H9 (cell line): Measurements from ENCODE around the gene SLC13A4. TPM values are rescaled to one million over a fixed set of nuclear protein-coding genes. Genes with fewer than 3 reads are reported as not detected.

Source experiments
- DNase-seq: peaks from one replicate; pipeline ENCODE4 v3.0.0-alpha.2; 2017
- H2AFZ ChIP-seq: one replicate; pipeline ENCODE4 v1.6.1; 2013; ENCODE audit warnings: mild to moderate bottlenecking, low read length, control low read depth, moderate library complexity
- H2AK5ac ChIP-seq: 2 replicates; pipeline ENCODE4 v1.6.1; 2013; ENCODE audit warnings: low read length, control low read depth, mixed read lengths; ENCODE audit not compliant: insufficient read length
- H2BK120ac ChIP-seq: one replicate; pipeline ENCODE4 v1.6.1; 2013; ENCODE audit warnings: low read depth, mild to moderate bottlenecking, low read length, control low read depth, inconsistent platforms; ENCODE audit not compliant: poor library complexity, severe bottlenecking
- H2BK12ac ChIP-seq: 2 replicates; pipeline ENCODE4 v1.6.1; 2013; ENCODE audit warnings: low read length, control low read depth, mixed read lengths, low read depth; ENCODE audit not compliant: insufficient read length
- H2BK15ac ChIP-seq: 2 replicates; pipeline ENCODE4 v1.6.1; 2013; ENCODE audit warnings: low read depth, low read length, control low read depth
- H2BK20ac ChIP-seq: one replicate; pipeline ENCODE4 v1.6.1; 2013; ENCODE audit warnings: low read depth, mild to moderate bottlenecking, low read length, control low read depth, inconsistent platforms; ENCODE audit not compliant: poor library complexity, severe bottlenecking
- H2BK5ac ChIP-seq: 2 replicates; pipeline ENCODE4 v1.6.1; 2013; ENCODE audit warnings: low read length, control low read depth, mixed read lengths; ENCODE audit not compliant: insufficient read length
- H3K14ac ChIP-seq: 2 replicates; pipeline ENCODE4 v1.6.1; 2013; ENCODE audit warnings: low read length, control low read depth; ENCODE audit not compliant: insufficient read depth
- H3K18ac ChIP-seq: 2 replicates; pipeline ENCODE4 v1.6.1; 2013; ENCODE audit warnings: low read depth, mild to moderate bottlenecking, mixed read lengths, low read length, control low read depth; ENCODE audit not compliant: insufficient read length
- H3K23ac ChIP-seq: 2 replicates; pipeline ENCODE4 v1.6.1; 2013; ENCODE audit warnings: low read length, control low read depth, mixed read lengths, low read depth; ENCODE audit not compliant: insufficient read length
- H3K23me2 ChIP-seq: 2 replicates; pipeline ENCODE4 v1.6.1; 2013; ENCODE audit warnings: low read depth, mild to moderate bottlenecking, mixed read lengths, low read length, control low read depth; ENCODE audit not compliant: insufficient read length, poor library complexity, severe bottlenecking
- H3K27ac ChIP-seq: 2 replicates; pipeline ENCODE4 v1.5.1; 2013; ENCODE audit warnings: low read length, control low read depth, mixed read lengths, low read depth; ENCODE audit not compliant: insufficient read length
- H3K27me3 ChIP-seq: 2 replicates; pipeline ENCODE4 v1.6.1; 2013; ENCODE audit warnings: low read length, control low read depth, inconsistent platforms; ENCODE audit not compliant: insufficient read depth
- H3K4ac ChIP-seq: 2 replicates; pipeline ENCODE4 v1.6.1; 2013; ENCODE audit warnings: low read depth, mild to moderate bottlenecking, control low read depth, inconsistent platforms, low read length, moderate library complexity
- H3K4me1 ChIP-seq: 2 replicates; pipeline ENCODE4 v1.6.1; 2013; ENCODE audit warnings: low read length, control low read depth, inconsistent platforms; ENCODE audit not compliant: insufficient read depth
- H3K4me2 ChIP-seq: 2 replicates; pipeline ENCODE4 v1.6.1; 2013; ENCODE audit warnings: low read length, control low read depth, mixed read lengths; ENCODE audit not compliant: insufficient read length, insufficient read depth
- H3K56ac ChIP-seq: 2 replicates; pipeline ENCODE4 v1.6.1; 2013; ENCODE audit warnings: low read depth, mild to moderate bottlenecking, mixed read lengths, low read length, control low read depth; ENCODE audit not compliant: insufficient read length
- H3K79me1 ChIP-seq: 2 replicates; pipeline ENCODE4 v1.6.1; 2013; ENCODE audit warnings: low read depth, mild to moderate bottlenecking, moderate library complexity, low read length, control low read depth, inconsistent platforms; ENCODE audit not compliant: insufficient read depth, poor library complexity, severe bottlenecking
- H3K79me2 ChIP-seq: 2 replicates; pipeline ENCODE4 v1.6.1; 2013; ENCODE audit warnings: low read length, control low read depth, inconsistent platforms; ENCODE audit not compliant: insufficient read depth
- H3K9ac ChIP-seq: 2 replicates; pipeline ENCODE4 v1.6.1; 2013; ENCODE audit warnings: low read length, control low read depth, mixed read lengths; ENCODE audit not compliant: insufficient read length; ENCODE audit errors: extremely low read depth
- H3K9me3 ChIP-seq: one replicate; pipeline ENCODE4 v1.6.1; 2013; ENCODE audit warnings: low read depth, low read length, inconsistent platforms; ENCODE audit not compliant: control insufficient read depth
- H3T11ph ChIP-seq: one replicate; pipeline ENCODE4 v1.6.1; 2013; ENCODE audit warnings: mild to moderate bottlenecking, low read length, control low read depth, inconsistent platforms
- H4K20me1 ChIP-seq: one replicate; pipeline ENCODE4 v1.6.1; 2013; ENCODE audit not compliant: control insufficient read depth, insufficient read length, insufficient read depth
- H4K5ac ChIP-seq: 2 replicates; pipeline ENCODE4 v1.6.1; 2013; ENCODE audit warnings: low read depth, mild to moderate bottlenecking, mixed read lengths, low read length, control low read depth; ENCODE audit not compliant: insufficient read length
- H4K8ac ChIP-seq: replicated peaks from 2 replicates; pipeline ENCODE4 v1.6.1; 2013; ENCODE audit warnings: low read length, control low read depth, mixed read lengths, low read depth; ENCODE audit not compliant: insufficient read length
- H4K91ac ChIP-seq: 2 replicates; pipeline ENCODE4 v1.6.1; 2013; ENCODE audit warnings: low read depth, mild to moderate bottlenecking, moderate library complexity, mixed read lengths, low read length, control low read depth; ENCODE audit not compliant: insufficient read length
- H3K27ac Mint-ChIP-seq, 3 experiments: 2 replicates in 2 of 3; 3 replicates in 1 of 3; pipeline ENCODE4 v1.8.0; 2020 to 2021; ENCODE audit warnings: mixed read lengths in 3 of 3, mild to moderate bottlenecking in 1 of 3, moderate library complexity in 1 of 3
- H3K27me3 Mint-ChIP-seq: 2 replicates; pipeline ENCODE4 v1.8.0; 2021; ENCODE audit warnings: low read depth, mild to moderate bottlenecking, moderate library complexity, mixed read lengths
- H3K36me3 Mint-ChIP-seq, 3 experiments: 2 replicates in 2 of 3; 3 replicates in 1 of 3; pipeline ENCODE4 v1.8.0; 2020 to 2021; ENCODE audit warnings: low read depth in 3 of 3, mixed read lengths in 3 of 3; ENCODE audit not compliant: insufficient read depth in 1 of 3
- H3K4me1 Mint-ChIP-seq, 2 experiments: 2 replicates each; pipeline ENCODE4 v1.8.0; 2020; ENCODE audit warnings: mixed read lengths in 2 of 2
- H3K4me3 Mint-ChIP-seq, 2 experiments: 2 replicates in 1 of 2; 3 replicates in 1 of 2; pipeline ENCODE4 v1.8.0; 2020 to 2021; ENCODE audit warnings: mild to moderate bottlenecking in 2 of 2, mixed read lengths in 2 of 2, moderate library complexity in 1 of 2
- H3K9me3 Mint-ChIP-seq, 2 experiments: 2 replicates in 1 of 2; 3 replicates in 1 of 2; pipeline ENCODE4 v1.8.0; 2020; ENCODE audit warnings: mild to moderate bottlenecking in 2 of 2, mixed read lengths in 2 of 2, moderate library complexity in 1 of 2
- CTCF ChIP-seq: fragments of 200-600 bp; sonication (generic); conservative IDR thresholded peaks from 3 replicates; pipeline ENCODE4 v1.8.0; 2021; ENCODE audit warnings: antibody characterized with exemption, mild to moderate bottlenecking
- WGBS: extraction: QIAGEN DNeasy Blood & Tissue Kit; methylation state at CpG from one replicate; pipeline ENCODE4 v1.1.7; 2013; ENCODE audit warnings: missing lambda C conversion rate, low lambda C conversion rate, mixed read lengths; ENCODE audit not compliant: insufficient read length; ENCODE audit errors: extremely low coverage; 5-methylcytosine and 5-hydroxymethylcytosine counted together
- total RNA-seq: library from RNA; stranded (reverse); gene quantifications from 2 replicates; pipeline ENCODE4 v1.2.1, GENCODE V29; 2021

Gene SLC13A4
- total RNA-seq, 1 experiment from 2014 or later = 3.5 TPM

DNA sequence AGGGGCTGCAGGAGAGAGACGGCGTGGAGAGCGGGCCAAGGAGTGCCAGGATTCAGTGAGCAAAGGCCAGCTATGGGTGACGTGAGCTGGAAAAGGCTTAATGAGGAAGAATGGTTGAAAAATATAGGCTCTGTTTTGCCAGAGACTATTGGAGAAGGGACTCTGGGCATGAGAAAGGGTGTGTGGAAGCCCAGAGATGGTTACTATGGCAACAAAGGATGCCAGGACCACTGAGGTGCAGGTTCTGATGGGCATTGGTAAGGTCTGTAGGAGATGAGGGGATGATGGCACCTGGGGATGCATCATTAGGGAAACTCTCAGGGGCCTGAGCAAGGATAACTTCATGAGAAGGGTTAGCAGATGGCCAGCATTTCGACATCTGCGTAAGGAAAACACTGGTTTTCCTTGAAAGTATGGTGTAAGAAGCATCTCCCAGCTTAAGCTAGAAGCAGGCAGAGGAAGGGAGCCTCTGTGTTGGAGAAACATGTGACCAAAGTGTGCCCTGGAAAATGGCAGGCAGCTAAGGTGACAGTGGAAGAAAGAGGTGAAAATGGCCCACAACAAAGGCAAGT is 42.2 kb upstream of the SLC13A4 start:
- no peak overlapping the region for H4K8ac ChIP-seq
- no peak overlapping the region for H2BK5ac ChIP-seq
- no peaks in the 10 kb centered on the region for H4K20me1 ChIP-seq
- no peak overlapping the region for H3K56ac ChIP-seq
- Mint-ChIP-seq H3K4me1 (peaks cover 38 to 50% of the 10 kb centered on the region in 2 experiments), H3K27me3 (no peaks in the 10 kb centered on the region), H3K4me3 (no peak overlapping the region), H3K9me3 (no peaks in the 10 kb centered on the region), H3K36me3 (no peaks in the 10 kb centered on the region), H3K27ac (no peak overlapping the region)
- H2BK120ac ChIP-seq = no peak overlapping the region
- H2BK20ac ChIP-seq = no peak overlapping the region
- H3K27ac ChIP-seq = no peak overlapping the region
- no peaks in the 10 kb centered on the region for H3K9me3 ChIP-seq
- H3K23ac ChIP-seq = no peak overlapping the region
- 0 out of 2 replicates have a peak, but pooled peaks cover 1% of the 10 kb centered on the region for H3K27me3 ChIP-seq
- H3K14ac ChIP-seq = no peak overlapping the region
- no peak overlapping the region for H4K5ac ChIP-seq
- no peaks in the 10 kb centered on the region for H3K79me2 ChIP-seq
- no peak overlapping the region for H3K4me2 ChIP-seq
- no peak overlapping the region for H3K18ac ChIP-seq
- no peak overlapping the region for H2AFZ ChIP-seq
- no peak overlapping the region for H3K9ac ChIP-seq
- H3K4me1 ChIP-seq = peaks cover 3% of the 10 kb centered on the region; the same call in 1 of the 2 replicates
- no peak overlapping the region for H2BK12ac ChIP-seq
- no peak overlapping the region for H3T11ph ChIP-seq
- no peaks in the 10 kb centered on the region for H3K23me2 ChIP-seq
- WGBS = no CpG with 5 or more reads among the region's 6 CpGs
- H3K79me1 ChIP-seq = no peaks in the 10 kb centered on the region
- no peak overlapping the region for H2BK15ac ChIP-seq
- TF ChIP-seq CTCF = no peak
- no peak overlapping the region for H2AK5ac ChIP-seq
- H3K4ac ChIP-seq = no peak overlapping the region
- DNase-seq = no peak
- H4K91ac ChIP-seq = no peak overlapping the region
